Parathyroid adenoma (tissue), 2 donors: ENCODE measurements around the gene FLAD1.

ENCODE experiments used
- H2AFZ ChIP-seq: fragments of 300-600 bp; sonication (generic); one replicate; pipeline ENCODE4 v1.7.0; 2017; ENCODE audit warnings: antibody characterized with exemption, mild to moderate bottlenecking
- H3K27ac ChIP-seq: fragments of 300-600 bp; sonication (generic); one replicate; pipeline ENCODE4 v1.7.0; 2017
- H3K27me3 ChIP-seq: fragments of 300-600 bp; sonication (generic); one replicate; pipeline ENCODE4 v1.7.0; 2017; ENCODE audit warnings: low read length; ENCODE audit not compliant: control insufficient read depth, insufficient read depth
- H3K36me3 ChIP-seq: fragments of 300-600 bp; sonication (generic); one replicate; pipeline ENCODE4 v1.7.0; 2017; ENCODE audit warnings: low read length; ENCODE audit not compliant: control insufficient read depth, insufficient read depth
- H3K4me1 ChIP-seq: fragments of 300-600 bp; sonication (generic); one replicate; pipeline ENCODE4 v1.7.0; 2017; ENCODE audit warnings: control low read depth
- H3K4me2 ChIP-seq: fragments of 300-600 bp; sonication (generic); one replicate; pipeline ENCODE4 v1.7.0; 2017; ENCODE audit warnings: low read length
- H3K4me3 ChIP-seq: fragments of 300-600 bp; sonication (generic); one replicate; pipeline ENCODE4 v1.7.0; 2017; ENCODE audit warnings: low read depth, low read length
- H3K79me2 ChIP-seq: fragments of 300-600 bp; sonication (generic); one replicate; pipeline ENCODE4 v1.7.0; 2017; ENCODE audit warnings: control low read depth
- H3K9ac ChIP-seq: fragments of 300-600 bp; sonication (generic); one replicate; pipeline ENCODE4 v1.7.0; 2017; ENCODE audit warnings: mild to moderate bottlenecking
- H3K9me3 ChIP-seq: fragments of 300-600 bp; sonication (generic); one replicate; pipeline ENCODE4 v1.7.0; 2017; ENCODE audit warnings: low read length; ENCODE audit not compliant: control insufficient read depth
- CTCF ChIP-seq: fragments of 300-600 bp; sonication (generic); IDR thresholded peaks from one replicate; pipeline ENCODE4 v1.7.0; 2017; ENCODE audit warnings: antibody characterized with exemption, mild to moderate bottlenecking
- donor health status: primary hyperparathyroidism.

FLAD1 gene

DNA sequence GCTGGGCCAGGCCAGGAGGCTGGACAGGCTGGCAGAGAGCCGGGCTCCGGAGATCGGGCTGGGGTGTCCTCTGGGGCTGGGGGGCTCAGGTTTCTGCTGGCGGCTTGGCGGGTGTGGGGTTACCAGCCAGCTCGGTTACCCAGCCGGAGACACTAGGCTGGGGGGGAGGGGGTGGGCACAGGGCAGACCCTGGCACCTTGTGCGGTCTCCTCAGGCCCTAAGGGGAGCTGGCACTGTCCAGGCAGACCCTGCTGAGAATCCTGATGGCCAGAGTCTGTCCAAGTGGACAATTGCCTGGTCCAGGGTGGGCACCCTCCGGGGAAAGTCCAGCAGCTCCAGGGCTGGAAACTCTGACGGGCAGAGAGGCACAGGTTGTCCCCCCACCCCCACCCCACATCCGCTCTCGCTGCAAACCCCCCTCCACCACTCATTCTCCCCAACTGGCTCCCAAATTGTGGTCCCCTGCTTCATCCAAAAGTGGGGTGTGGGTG, 26.1 kb downstream of the FLAD1 start:
- Histone ChIP-seq H3K27me3 (no peaks in the 10 kb centered on the region), H3K9me3 (no peaks in the 10 kb centered on the region), H3K79me2 (peaks cover 6% of the 10 kb centered on the region), H3K4me3 (no peak overlapping the region), H3K27ac (no peak overlapping the region), H3K9ac (no peak overlapping the region), H2AFZ (no peak overlapping the region), H3K4me1 (peaks cover 20% of the 10 kb centered on the region), H3K36me3 (no peaks in the 10 kb centered on the region), H3K4me2 (no peak overlapping the region)
- no peak for TF ChIP-seq CTCF

- no peaks in the 10 kb centered on the region for H3K27me3 ChIP-seq
Measured at GRCh38 chr1:155009742-155010141, 26.6 kb downstream of the FLAD1 start.

GRCh38 chr1:155010211-155010918, 27.2 kb downstream of the FLAD1 start:
- Histone ChIP-seq H3K9me3 (no peaks in the 10 kb centered on the region), H3K27me3 (no peaks in the 10 kb centered on the region), H3K27ac (no peak overlapping the region), H3K9ac (no peak overlapping the region), H3K4me1 (peaks cover 15% of the 10 kb centered on the region), H3K4me2 (no peak overlapping the region), H2AFZ (no peak overlapping the region), H3K79me2 (peaks cover 5% of the 10 kb centered on the region), H3K4me3 (no peak overlapping the region), H3K36me3 (no peaks in the 10 kb centered on the region)
- no peak for TF ChIP-seq CTCF

More at GRCh38 chr1:155009742-155010141, 26.6 kb downstream of the FLAD1 start:
- no peak overlapping the region for H3K4me3 ChIP-seq
- no peaks in the 10 kb centered on the region for H3K9me3 ChIP-seq
- H3K79me2 ChIP-seq = peaks cover 5% of the 10 kb centered on the region
- H2AFZ ChIP-seq = no peak overlapping the region
- no peak for TF ChIP-seq CTCF
- H3K27ac ChIP-seq = no peak overlapping the region
- no peak overlapping the region for H3K4me2 ChIP-seq
- peaks cover 17% of the 10 kb centered on the region for H3K4me1 ChIP-seq
- H3K36me3 ChIP-seq = no peaks in the 10 kb centered on the region
- no peak overlapping the region for H3K9ac ChIP-seq

GRCh38 chr1:155011004-155011416, 27.9 kb downstream of the FLAD1 start:
- Histone ChIP-seq H3K27me3 (no peaks in the 10 kb centered on the region), H3K9ac (no peak overlapping the region), H3K4me3 (no peak overlapping the region), H3K4me1 (peaks cover 15% of the 10 kb centered on the region), H2AFZ (no peak overlapping the region), H3K27ac (peak overlapping the region; percentile 69), H3K79me2 (peaks cover 5% of the 10 kb centered on the region), H3K9me3 (no peaks in the 10 kb centered on the region), H3K4me2 (no peak overlapping the region), H3K36me3 (no peaks in the 10 kb centered on the region)
- TF ChIP-seq CTCF = no peak
